HG02938 (cell line): ENCODE measurements around the gene NUP210.

Experiments
- ATAC-seq: cut with Tn5 transposase; IDR thresholded peaks from one replicate; pipeline ENCODE4 v1.9.1; 2021; ENCODE audit warnings: mild to moderate bottlenecking, moderate library complexity; ENCODE audit not compliant: unreplicated experiment

The NUP210 gene

DNA sequence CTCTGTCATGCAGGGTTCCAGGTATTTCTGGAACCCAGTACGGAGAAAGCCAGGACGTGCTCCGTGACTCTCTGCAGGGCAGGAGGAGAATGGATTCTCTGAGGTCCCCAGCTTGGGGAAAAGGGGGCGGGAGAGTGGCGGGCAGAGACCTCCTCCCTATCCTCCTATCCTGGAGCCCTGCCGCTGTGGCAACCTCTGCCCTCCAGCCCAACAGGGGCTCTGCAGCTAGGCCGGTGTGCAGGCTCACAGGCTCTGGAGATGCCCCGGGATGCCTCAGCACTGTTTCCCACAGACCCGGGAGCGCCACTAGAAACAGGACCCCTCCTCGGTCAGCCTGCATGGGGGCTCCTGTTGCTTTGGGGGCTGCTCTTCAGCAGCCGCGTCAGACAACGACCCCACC is 43.1 kb downstream of the NUP210 start:
- ATAC-seq = no peak

DNA sequence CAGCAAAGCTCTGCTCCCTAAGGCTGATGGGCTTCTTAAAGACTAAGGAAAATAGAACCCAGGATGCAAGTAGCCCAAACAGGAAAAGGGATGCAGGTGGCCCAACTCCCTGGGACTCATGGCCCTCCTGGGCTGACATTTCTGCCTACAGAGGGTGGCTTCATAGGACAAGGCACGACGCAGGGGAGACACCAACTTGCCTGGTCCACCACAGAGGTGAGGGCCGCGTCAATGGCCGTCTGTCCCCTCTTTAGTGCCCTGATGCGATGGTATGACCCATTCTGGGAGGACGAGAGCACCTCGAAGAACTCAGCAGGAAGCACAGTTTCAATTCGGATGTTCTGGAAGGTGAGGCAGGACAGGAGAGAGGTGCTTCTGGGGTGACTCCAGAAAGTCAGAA is 44.0 kb downstream of the NUP210 start:
- no peak for ATAC-seq

DNA sequence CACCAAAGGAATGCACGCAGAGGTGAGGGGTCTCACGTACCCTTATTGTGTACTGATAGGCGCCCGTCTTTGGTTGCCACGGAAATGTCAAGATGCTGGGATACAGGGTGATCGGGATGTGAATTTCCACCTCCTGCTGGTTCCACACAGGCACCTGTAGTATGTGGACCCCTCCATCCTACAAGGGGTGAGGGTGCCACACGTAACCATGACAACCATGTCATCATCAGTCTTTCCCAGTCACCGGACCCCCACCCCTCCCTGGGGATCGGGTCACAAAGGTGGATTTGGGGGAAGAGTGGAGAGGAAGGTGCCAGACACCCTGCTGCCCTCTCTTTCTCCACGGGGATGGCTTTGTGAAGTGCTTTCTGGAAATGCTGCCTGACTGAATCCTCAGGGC is 44.7 kb downstream of the NUP210 start:
- no peak for ATAC-seq

DNA sequence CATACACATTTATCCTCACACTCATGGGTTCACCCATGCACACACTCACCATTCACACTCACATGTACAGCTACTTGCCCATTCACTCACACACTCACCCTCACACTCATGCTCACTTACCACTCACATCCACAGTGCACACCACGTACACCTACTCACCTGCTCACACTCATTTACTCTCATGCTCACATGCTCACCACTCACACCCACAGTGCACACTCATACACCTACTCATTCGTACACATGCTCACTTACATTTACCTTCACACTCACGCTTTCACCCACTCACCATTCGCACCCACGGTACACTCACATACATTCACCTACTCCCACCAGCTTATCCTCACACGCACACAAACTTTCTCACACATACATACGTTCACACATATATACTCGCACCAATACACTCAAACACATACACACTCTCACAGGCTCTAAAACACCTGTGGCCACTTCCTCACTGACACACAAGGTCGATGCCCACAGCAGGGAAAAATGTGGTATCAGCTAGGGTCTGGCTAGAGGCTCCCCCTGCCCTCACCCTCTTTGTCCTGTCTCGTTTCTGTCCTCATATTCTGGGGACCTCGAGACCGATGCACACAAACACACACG is 46.0 kb downstream of the NUP210 start:
- ATAC-seq = no peak

DNA sequence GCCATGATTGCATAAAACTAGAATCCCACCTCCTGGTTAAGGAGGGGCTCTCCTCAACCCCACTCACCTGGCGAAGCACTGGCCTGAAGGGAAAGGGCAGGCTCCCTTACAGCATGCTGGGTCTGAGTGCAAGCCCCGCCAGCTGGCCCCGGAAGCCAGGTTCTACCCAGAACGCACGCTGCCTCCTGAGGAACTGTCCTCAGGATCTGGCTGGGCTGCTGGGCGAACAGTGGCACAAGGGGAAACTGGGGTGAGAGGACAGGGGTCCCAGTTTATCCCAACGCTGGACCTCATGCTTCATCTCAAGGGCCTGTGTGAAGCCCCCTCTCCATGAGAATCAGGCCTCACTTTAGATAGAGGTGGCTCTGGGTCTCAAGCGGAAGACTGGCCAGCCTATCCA is 47.5 kb downstream of the NUP210 start:
- ATAC-seq = no peak

DNA sequence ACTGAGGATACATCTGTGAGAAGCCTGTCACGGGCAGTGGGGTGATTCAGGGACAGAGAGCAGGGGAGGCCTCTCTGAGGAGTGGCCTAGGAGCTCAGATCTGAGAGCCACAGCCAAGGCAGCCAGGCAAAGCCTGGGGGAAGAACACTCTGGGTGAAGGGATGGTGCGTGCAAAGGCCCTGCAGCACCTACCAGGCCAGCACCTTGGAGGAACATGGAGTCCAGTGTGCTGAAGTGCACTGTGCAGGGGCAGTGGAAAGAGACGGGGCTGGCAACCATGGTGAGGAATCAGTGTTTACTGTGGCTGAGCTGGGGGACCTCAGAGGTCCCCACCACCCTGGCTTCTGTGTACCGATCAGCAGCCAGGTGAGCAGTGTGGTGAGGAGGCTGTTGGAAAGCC is 48.0 kb downstream of the NUP210 start:
- ATAC-seq = no peak

DNA sequence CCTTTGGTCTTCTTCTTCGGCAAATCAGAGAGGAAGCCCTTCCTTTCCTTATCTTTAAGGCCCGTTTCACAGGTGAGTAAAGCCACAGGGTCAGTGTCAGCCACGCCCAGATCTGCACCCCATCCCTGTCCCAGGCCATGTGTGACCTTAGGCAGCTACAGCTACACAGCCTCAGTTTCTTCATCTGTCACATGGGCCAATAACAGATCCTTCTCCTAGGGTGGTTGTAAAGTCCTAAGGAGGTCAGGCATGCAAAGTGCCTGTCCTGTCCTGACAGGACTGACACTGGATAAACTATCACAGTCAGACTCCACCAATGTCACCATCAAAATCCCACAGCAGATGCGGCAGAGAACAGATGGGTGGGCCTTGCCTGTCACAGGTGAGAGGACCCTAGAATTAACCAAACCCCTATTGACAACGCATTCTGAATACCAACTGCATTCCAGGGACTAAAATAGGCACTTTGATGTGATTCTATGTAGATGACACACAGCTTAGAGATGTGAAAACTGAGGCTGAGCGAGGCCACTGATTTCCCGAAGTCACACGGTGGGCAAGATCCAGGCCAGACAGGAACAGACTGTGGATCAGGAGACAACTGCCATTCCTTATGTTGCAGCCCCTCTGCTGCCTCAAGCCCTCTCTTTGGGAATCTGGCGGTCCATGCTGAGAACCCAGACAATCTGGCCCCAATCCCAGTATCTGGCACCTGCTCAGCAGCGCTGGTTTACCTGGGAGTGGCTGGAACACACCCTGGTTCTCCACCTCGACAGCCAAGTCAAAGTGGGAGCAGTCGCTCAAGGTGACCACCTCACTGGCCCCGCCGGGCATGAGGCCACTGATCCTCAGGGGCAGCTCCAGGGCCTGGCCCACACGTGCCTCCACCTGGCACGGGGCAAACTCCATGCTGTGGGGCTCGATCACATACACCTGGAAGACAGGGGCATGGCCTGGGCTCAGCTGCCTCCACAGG is 48.7 kb downstream of the NUP210 start:
- ATAC-seq = no peak

DNA sequence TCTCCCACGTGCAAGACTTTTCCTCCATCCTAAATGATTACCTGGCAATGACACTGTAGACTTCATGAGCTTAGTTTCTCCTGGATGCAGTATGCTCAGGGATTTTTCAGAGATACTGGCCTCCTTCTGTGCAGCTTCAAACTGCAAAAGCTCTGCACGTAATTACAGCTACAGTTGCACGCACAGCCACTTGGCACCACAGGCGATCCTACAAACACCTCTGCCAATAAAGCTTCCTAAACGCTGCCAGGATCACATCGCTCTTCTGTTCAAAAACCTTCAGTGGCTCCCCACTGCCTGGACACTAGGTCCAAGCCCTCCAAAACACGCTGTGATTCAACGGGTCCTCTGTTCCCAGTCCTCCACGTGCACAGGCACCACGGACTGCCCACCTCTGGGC is 49.5 kb downstream of the NUP210 start:
- no peak for ATAC-seq

DNA sequence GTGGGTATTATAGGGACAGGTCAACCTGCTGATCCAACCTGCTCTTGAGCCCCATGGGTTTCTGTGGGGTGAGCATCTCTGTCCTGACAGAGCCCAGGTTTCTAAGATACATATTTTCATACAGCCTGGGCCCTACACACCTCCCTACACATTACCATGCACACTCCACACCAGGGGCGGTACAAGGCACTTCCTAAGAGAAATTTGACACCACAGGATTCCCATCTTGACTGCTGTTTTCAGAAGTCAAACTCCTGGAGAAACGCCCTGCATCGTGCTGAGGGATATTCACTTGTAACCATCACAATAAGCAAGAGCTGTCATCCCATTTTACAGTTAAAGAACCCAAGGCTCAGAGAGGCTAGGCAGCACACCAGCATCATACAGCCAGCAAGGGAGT is 50.1 kb downstream of the NUP210 start:
- ATAC-seq = no peak

DNA sequence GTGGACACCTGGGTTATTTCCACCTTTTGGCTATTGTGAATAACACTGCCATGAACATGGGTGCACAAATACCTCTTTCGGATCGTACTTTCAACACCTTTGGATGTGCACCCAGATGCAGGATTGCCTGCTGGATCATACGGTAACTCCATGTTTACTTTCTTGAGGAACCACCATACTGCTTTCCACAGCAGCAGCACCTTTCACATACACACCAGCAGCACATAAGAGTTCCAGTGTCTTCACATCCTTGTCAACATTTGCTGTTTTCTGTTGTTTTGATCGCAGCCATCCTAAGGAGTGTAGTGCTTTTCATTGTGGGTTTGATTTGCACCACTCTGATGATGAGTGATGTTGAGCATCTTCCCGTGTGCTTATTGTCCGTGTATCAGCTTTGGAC is 51.3 kb downstream of the NUP210 start:
- ATAC-seq = no peak

DNA sequence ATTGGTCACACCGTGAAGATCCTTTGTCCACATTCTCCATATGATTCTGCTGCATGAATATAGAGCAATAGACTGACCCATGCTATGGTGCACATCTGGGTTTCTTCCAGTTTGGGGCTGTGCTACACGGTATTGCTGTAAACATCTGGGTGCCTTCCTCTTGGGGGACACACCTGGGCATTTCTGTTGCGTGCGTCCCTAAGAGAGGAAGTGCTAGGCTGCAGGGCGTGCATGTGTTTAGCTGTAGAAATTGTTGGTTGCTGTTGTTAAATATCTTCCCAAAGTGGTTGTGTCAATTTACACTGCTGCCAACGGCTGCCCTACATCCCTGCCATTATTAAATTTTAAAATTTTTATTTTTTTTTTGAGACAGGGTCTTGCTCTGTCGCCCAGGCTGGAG is 52.4 kb downstream of the NUP210 start:
- ATAC-seq = no peak

DNA sequence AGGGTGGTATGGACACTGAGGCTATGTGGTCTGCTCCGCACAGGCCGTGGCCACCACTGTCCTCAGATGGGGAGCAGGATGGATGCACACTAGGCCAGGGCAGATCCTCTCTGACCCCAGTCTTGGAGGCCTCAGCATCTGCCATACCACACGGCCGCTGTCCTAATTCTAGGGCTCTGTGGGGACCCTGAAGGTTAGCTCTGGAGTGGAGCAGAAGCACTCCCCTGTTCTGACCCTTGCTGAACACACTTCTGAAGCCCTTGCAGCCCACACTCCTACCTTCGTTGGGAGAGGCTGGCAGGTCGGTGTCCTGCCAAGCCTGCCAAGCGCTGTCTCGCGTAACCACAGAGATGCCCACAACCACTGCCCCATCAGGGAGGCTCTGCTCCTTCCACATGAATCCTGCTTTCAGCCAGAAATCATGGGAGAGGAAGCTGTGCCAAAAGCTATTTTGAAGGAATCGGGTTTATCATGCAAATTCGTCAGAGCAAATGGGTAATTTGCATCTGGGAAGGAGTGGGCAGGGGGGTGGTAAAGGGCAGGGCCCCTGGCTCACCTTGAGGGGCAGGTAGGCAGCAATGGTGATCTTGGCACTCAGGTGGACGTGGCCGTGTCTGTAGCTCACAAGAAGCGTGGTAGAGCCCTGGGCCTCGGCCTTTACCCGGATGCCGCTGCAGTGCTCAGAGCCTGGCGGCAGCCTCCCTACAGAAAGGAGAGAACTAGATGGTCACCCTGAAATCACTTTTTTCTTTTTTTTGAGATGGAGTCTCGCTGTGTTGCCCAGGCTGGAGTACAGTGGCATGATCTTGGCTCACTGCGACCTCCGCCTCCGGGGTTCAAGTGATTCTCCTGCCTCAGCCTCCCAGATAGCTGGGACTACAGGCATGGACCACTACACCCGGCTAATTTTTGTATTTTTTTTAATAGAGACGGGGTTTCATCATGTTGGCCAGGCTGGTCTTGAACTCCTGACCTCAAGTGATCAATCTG is 54.4 kb downstream of the NUP210 start:
- ATAC-seq = no peak

DNA sequence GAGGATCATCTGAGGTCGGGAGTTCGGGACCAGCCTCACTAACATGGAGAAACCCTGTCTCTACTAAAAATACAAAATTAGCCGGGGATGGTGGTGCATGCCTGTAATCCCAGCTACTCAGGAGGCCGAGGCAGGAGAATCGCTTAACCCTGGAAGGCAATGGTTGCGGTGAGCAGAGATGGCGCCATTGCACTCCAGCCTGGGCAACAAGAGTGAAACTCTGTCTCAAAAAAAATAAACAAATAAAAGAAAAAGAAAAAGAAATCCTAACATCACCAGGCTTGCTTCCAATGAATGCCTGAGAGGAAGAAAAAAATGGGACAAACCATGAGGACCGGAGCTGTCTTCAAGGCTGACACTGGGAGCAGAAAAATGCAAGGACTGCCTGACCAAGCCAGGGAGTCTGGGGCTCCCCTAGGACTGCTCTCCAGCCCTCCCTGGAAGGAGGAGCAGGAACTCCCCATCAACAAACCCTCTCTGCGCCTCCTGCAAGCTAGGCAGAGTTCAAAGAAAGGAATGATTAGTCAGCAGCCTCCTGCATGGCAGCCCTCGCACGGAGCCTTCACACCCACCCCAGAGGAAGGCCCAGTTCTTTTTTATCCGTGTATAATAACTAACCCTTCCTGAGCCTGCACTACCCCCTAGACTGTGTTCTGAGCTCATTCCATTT is 55.4 kb downstream of the NUP210 start:
- no peak for ATAC-seq

DNA sequence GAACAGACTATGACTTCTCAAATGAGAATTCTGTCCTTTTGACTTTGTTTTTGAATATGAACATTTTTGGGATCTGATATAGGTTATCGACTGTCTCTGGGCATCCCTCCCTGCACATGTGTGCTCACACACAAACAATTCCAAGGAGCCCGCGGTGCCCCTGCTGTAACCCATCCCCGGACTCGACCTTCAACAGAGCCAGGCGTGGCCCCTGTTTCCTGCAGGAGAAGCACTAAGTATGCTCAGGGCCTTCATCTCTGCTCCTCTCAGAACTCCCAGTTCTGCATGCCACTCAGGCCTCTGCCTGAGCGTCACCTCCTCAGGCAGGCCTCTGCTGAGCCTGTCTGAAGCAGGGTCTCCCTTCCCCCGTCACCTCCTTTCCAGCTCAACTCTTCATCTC is 57.6 kb downstream of the NUP210 start:
- no peak for ATAC-seq

DNA sequence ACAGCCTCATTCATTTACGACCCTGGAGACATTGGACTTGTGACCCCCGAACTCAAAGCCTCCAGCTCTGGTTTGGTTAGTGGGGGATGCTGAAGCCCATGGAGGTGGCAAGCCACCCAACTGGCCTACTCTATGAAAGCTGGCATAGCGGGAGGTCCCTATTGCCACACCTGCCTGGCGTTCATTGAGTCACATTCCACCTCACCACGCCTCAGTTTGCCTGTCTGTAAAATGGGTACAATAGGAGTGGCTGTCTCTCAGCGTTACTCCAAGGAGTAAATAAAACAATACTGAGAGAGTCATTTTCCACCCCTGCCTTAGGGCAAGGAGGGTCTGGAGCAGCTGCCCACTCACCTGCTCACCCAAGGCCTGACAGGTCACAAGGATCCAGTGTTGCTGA is 60.2 kb downstream of the NUP210 start:
- no peak for ATAC-seq

DNA sequence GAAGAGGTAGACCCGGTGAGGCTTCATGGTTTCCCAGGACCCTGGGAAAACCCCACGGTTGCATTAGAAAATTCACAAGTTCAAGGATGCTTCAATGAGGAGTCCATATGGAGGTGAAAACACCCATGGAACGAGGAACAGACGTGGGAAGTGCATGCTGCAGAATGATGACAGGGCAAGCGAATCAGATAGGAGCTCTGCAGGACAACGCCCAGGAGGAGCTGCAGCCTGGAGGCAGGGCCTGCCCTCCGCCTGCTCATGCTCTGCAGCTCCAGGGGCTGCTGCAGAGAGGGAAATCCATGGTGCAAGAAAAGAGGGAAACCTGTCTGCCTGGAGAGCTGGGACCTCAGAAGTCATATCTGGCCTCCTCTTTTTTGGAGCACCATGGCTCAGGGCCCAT is 61.5 kb downstream of the NUP210 start:
- ATAC-seq = no peak

DNA sequence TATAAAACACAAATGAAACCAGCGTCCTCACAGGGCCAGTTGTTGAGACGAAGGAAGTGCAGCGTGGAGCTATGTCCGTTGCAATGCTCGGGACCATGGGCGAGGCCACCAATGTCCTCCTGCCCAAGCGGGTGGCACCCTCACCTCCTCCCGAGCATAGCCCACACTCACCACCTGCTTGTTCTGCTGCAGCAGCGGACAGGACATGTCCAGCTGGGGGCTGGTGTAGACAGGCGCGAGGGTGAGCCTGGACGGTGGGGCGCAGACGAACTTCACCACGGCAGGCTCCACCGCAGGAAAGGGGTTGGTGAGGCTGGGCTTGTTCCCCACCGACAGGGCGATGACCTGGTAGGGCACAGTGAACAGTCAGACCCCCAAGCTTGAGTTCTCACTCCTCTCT is 62.1 kb downstream of the NUP210 start:
- ATAC-seq = no peak

DNA sequence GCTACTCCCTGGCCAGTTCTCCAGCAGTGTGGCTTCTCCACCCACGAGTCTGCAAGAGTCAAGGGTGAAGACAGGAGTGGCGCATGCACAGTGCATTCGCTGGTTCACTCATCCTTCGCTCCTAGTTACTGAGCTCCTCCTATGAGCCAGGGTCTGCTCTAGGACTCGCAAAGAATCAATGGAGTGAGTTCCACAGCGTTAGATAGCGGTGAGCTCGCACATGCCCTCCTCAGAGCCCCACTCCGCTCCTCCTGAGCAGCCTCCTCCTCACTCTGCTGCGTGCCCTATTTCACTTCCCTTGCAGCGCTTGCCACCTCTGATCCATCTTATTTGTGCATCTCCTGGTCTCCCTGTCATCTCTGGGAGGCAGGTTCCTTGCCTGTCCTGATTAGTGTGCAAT is 63.0 kb downstream of the NUP210 start:
- no peak for ATAC-seq

DNA sequence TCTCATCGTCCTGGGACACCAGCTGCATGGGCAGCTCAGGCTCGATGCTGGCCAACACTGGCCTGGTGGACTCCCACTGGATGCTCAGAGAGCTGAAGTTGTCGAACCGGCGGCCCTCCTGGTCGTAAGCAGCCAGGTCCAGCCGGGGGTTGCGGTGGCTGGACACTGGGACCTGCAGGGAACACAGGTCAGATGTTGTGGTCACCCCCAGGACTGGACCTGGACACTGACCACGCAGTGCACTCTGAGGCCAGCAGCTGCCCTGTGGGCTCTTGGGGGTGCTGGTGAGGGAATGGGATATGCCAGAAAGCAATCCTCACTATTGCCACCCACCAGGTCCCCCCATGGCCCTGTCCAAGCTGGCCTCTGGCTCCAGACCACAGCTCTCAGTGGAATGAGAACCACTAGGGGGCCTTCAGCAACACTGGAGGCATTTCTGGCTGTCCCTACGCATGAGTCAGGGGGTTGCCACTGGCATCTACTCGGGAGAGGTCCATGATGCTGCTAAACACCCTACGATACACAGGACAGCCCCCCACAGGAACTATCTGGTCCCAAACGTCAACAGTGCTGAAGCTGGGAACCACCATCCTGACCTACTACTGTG is 66.1 kb downstream of the NUP210 start:
- no peak for ATAC-seq

DNA sequence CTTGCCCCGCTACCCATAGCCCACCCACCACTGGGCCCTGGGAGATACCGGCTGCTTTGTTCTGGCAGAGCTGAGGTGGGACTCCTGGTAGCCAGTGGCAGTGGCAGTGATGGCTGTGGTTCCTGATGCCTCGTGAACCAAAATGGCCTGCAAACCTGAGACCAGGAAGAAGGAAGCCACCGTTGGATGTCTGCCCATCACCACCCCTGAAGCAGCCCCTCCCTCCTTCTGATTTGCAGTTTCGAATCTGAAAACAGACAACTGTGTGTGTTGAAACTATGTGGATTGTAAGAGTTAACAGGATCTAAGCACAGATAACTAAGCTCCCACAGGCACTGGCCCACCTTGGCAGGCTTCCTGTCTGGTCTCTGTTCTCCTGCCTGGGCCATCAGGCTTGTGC is 66.6 kb downstream of the NUP210 start:
- ATAC-seq = no peak
